HepG2 (cell line): ENCODE results near the gene SYNGR2. TPM values are rescaled to one million over a fixed set of nuclear protein-coding genes. Genes with fewer than 3 reads are reported as not detected.
A peak's percentile ranks its signal among the peaks of the same experiment; 100 is the strongest.

Experiments
- CAMTA2 ChIP-seq: sonication (generic); formaldehyde crosslinking; IDR thresholded peaks from 2 replicates; pipeline ENCODE4 v1.4.0; 2020; ENCODE audit warnings: mild to moderate bottlenecking, missing genetic modification reagents, borderline replicate concordance
- CBX2 ChIP-seq, 2 experiments: fragments of 200-600 bp in 1 of 2; sonication (generic); formaldehyde crosslinking in 1 of 2; IDR thresholded peaks; 2 replicates each; pipeline versions ENCODE4 v1.7.0 to v1.8.1; 2018 to 2022; ENCODE audit warnings: low read depth in 2 of 2, low read length in 1 of 2, mild to moderate bottlenecking in 1 of 2, missing genetic modification reagents in 1 of 2
- CREBL2 ChIP-seq: sonication (generic); formaldehyde crosslinking; IDR thresholded peaks from 2 replicates; pipeline ENCODE4 v1.8.1; 2023; ENCODE audit warnings: missing genetic modification reagents, mild to moderate bottlenecking, borderline replicate concordance
- MTF1 ChIP-seq: sonication (generic); formaldehyde crosslinking; IDR thresholded peaks from 2 replicates; pipeline ENCODE4 v1.5.0; 2020; ENCODE audit warnings: missing genetic modification reagents
- NR1H2 ChIP-seq: sonication (generic); formaldehyde crosslinking; IDR thresholded peaks from 2 replicates; pipeline ENCODE4 v1.8.1; 2022; ENCODE audit warnings: low read depth, missing genetic modification reagents, borderline replicate concordance
- NR2C2 ChIP-seq: sonication (generic); formaldehyde crosslinking; IDR thresholded peaks from 2 replicates; pipeline ENCODE4 v1.4.0; 2020; ENCODE audit warnings: missing genetic modification reagents, mild to moderate bottlenecking, moderate library complexity, borderline replicate concordance
- NR2F6 ChIP-seq, 2 experiments: IDR thresholded peaks; 2 replicates each; pipeline ENCODE4 v1.6.1; 2016; ENCODE audit warnings: antibody characterized with exemption in 1 of 2, mild to moderate bottlenecking in 1 of 2
- REXO4 ChIP-seq: sonication (generic); formaldehyde crosslinking; IDR thresholded peaks from 2 replicates; pipeline ENCODE4 v1.8.0; 2022; ENCODE audit warnings: missing genetic modification reagents, mild to moderate bottlenecking, borderline replicate concordance
- SRSF1 ChIP-seq: fragments of 200-400 bp; formaldehyde crosslinking; optimal IDR thresholded peaks from 2 replicates; pipeline ENCODE3; 2017; ENCODE audit warnings: mild to moderate bottlenecking, low read depth, low read length, moderate library complexity
- TOE1 ChIP-seq: sonication (generic); formaldehyde crosslinking; IDR thresholded peaks from 2 replicates; pipeline ENCODE4 v1.4.0; 2020; ENCODE audit warnings: mild to moderate bottlenecking, missing genetic modification reagents
- TP53 ChIP-seq: sonication (generic); formaldehyde crosslinking; conservative IDR thresholded peaks from 2 replicates; pipeline ENCODE4 v1.4.0; 2020; ENCODE audit warnings: missing genetic modification reagents
- WIZ ChIP-seq: sonication (generic); formaldehyde crosslinking; IDR thresholded peaks from 2 replicates; pipeline ENCODE4 v1.5.1; 2020; ENCODE audit warnings: mild to moderate bottlenecking, missing genetic modification reagents
- ZMAT3 ChIP-seq: sonication (generic); formaldehyde crosslinking; conservative IDR thresholded peaks from 2 replicates; pipeline ENCODE4 v1.7.0; 2021; ENCODE audit warnings: missing genetic modification reagents
- ZNF160 ChIP-seq: sonication (generic); formaldehyde crosslinking; IDR thresholded peaks from 2 replicates; pipeline ENCODE4 v1.8.0; 2022; ENCODE audit warnings: mild to moderate bottlenecking, inconsistent platforms, missing genetic modification reagents
- ZNF274 ChIP-seq: sonication (generic); formaldehyde crosslinking; IDR thresholded peaks from 2 replicates; pipeline ENCODE4 v1.5.1; 2020; ENCODE audit warnings: mild to moderate bottlenecking, missing genetic modification reagents
- ZNF407 ChIP-seq: sonication (generic); formaldehyde crosslinking; IDR thresholded peaks from one replicate; pipeline ENCODE4 v1.5.1; 2020; ENCODE audit warnings: mild to moderate bottlenecking, missing genetic modification reagents; ENCODE audit errors: not compliant biosample characterization
- ZNF432 ChIP-seq: sonication (generic); formaldehyde crosslinking; IDR thresholded peaks from 2 replicates; pipeline ENCODE4 v1.5.0; 2020; ENCODE audit warnings: missing genetic modification reagents, mild to moderate bottlenecking, borderline replicate concordance
- ZNF550 ChIP-seq: sonication (generic); formaldehyde crosslinking; IDR thresholded peaks from 2 replicates; pipeline ENCODE4 v1.4.0; 2020; ENCODE audit warnings: mild to moderate bottlenecking, missing genetic modification reagents, borderline replicate concordance
- ZNF800 ChIP-seq: sonication (generic); formaldehyde crosslinking; IDR thresholded peaks from 2 replicates; pipeline ENCODE4 v1.4.0; 2020; ENCODE audit warnings: missing genetic modification reagents
- polyA plus RNA-seq, 8 experiments: library from polyadenylated mRNA; depleted of rRNA in 3 of 8; stranded (reverse) in 7 of 8; unstranded in 1 of 8; fragments of >200 nt; fragmentation: Illumina TruSeq in 4 of 8; extraction: Trizol in 4 of 8; gene quantifications; 2 replicates each; pipeline versions ENCODE4 v1.2.1 to v1.2.3, GENCODE V29; 2011 to 2016; ENCODE audit warnings: low read depth in 4 of 8, missing spikeins in 1 of 8, mixed read lengths in 1 of 8; ENCODE audit not compliant: insufficient read depth in 1 of 8
- total RNA-seq, 5 experiments: library from RNA; depleted of rRNA; stranded (reverse); fragments of >200 nt; fragmentation: Illumina TruSeq; extraction: Trizol; gene quantifications; 2 replicates each; pipeline ENCODE4 v1.2.3, GENCODE V29; 2016; ENCODE audit warnings: low read depth in 1 of 5

Gene SYNGR2
- total and polyA plus RNA-seq, 2 of the 13 experiments (the other 11 are each of a cell fraction or from before 2014, with no cell fraction given) = 46.7 to 170 TPM

GRCh38 chr17:78127888-78128550, 40.4 kb upstream of the SYNGR2 start (continued):
- TF ChIP-seq ZNF407 (CRISPR knock-in tag) (no peak), NR2F6 (IDR thresholded peaks at IDR 0.05) (no peak), NR2F6 (CRISPR knock-in tag; IDR thresholded peaks at IDR 0.05) (peak; percentile 16; the same call in 1 of the 2 replicates), ZNF160 (CRISPR knock-in tag) (peak; percentile 47), ZNF432 (no peak), CAMTA2 (no peak), NR1H2 (CRISPR knock-in tag) (no peak; the same call in 1 of the 2 replicates), ZNF800 (CRISPR knock-in tag) (0 out of 2 replicates have a peak, but pooled peaks have one; percentile 16), ZMAT3 (peak; percentile 30), WIZ (CRISPR knock-in tag) (0 out of 2 replicates have a peak, but pooled peaks have one; percentile 12), CBX2 (IDR thresholded peaks at IDR 0.05; ENCODE audit: low read depth, low read length) (no peak), CBX2 (CRISPR knock-in tag; IDR thresholded peaks at IDR 0.05; ENCODE audit: low read depth) (no peak), MTF1 (CRISPR knock-in tag) (no peak), REXO4 (no peak), NR2C2 (CRISPR knock-in tag) (no peak), ZNF274 (CRISPR knock-in tag) (peak; percentile 25; the same call in 1 of the 2 replicates), ZNF550 (no peak), TP53 (0 out of 2 replicates have a peak, but pooled peaks have one; percentile 20), SRSF1 (peak; percentile 53), CREBL2 (no peak), TOE1 (CRISPR knock-in tag) (no peak)
